Bronchial smooth muscle cell (primary cell): ENCODE data around the gene TNFRSF1A. TPM values are rescaled to one million over a fixed set of nuclear protein-coding genes. Genes with fewer than 3 reads are reported as not detected.

Experiments used
- total RNA-seq: library from RNA; depleted of rRNA; stranded (reverse); fragments of >200 nt; gene quantifications from 2 replicates; pipeline ENCODE4 v1.2.1, GENCODE V29; 2014

Gene TNFRSF1A
- 104 and 106 TPM in 2 replicates for total RNA-seq

GRCh38 chr12:6341417-6342139 lies at the start of gene TNFRSF1A:
Gene TNFRSF1A, minus strand, starts transcription at chr12:6342076. Its CDS starts 262 bp downstream, at chr12:6341814.

GRCh38 chr12:6383572-6384498 lies 42.0 kb upstream of the TNFRSF1A start, which contains the start of gene LTBR:
Gene LTBR, plus strand, starts transcription at chr12:6384162. Its CDS starts 197 bp downstream, at chr12:6384359.

GRCh38 chr12:6375269-6376078 lies 33.6 kb upstream of the TNFRSF1A start, which contains the start of gene SCNN1A:
Gene SCNN1A, minus strand, starts transcription at chr12:6375563. Its CDS starts 780 bp downstream, at chr12:6374783.

Other genes with a start within 250 kb of the TNFRSF1A start
- 0.69 and 0.79 TPM in 2 replicates for gene VWF, start 217.4 kb downstream of the TNFRSF1A start, total RNA-seq
- 283 and 455 TPM in 2 replicates for gene CD9, start 141.7 kb downstream of the TNFRSF1A start, total RNA-seq
- 0.09 and 0.63 TPM in 2 replicates for gene PLEKHG6, start 31.4 kb downstream of the TNFRSF1A start, total RNA-seq
- 0.16 and 0.34 TPM in 2 replicates for gene SCNN1A, start 33.5 kb upstream of the TNFRSF1A start, total RNA-seq
- 40.0 and 40.4 TPM in 2 replicates for gene LTBR, start 42.1 kb upstream of the TNFRSF1A start, total RNA-seq
- gene CD27, start 102.9 kb upstream of the TNFRSF1A start, total RNA-seq: 0.34 TPM in 1 of 2 replicates, not detected in the other
- gene TAPBPL, start 110.0 kb upstream of the TNFRSF1A start, total RNA-seq: 11.0 and 15.4 TPM in 2 replicates
- gene VAMP1, start 128.6 kb upstream of the TNFRSF1A start, total RNA-seq: 17.0 and 18.9 TPM in 2 replicates
- gene MRPL51, start 151.2 kb upstream of the TNFRSF1A start, total RNA-seq: 115 and 174 TPM in 2 replicates
- 16.9 and 28.1 TPM in 2 replicates for gene NCAPD2, start 152.0 kb upstream of the TNFRSF1A start, total RNA-seq
- 6,052 and 6,940 TPM in 2 replicates for gene GAPDH, start 192.4 kb upstream of the TNFRSF1A start, total RNA-seq
- gene IFFO1, start 214.0 kb upstream of the TNFRSF1A start, total RNA-seq: 15.8 and 25.7 TPM in 2 replicates
- 9.5 and 10.9 TPM in 2 replicates for gene NOP2, start 226.2 kb upstream of the TNFRSF1A start, total RNA-seq